Activated CD4-positive, alpha-beta T cell treated with anti-CD3 and anti-CD28 coated beads, Interleukin-10, Interleukin-2, amounts not matched to agents 100 ng/mL and 50 ng/mL, durations not matched to agents 16 hours and 8 hours (primary cell): ENCODE data around the gene TCAF1.
"Not testable (repeated sequence)": the region's sequence is repeated elsewhere in the genome, so short reads cannot be mapped to it uniquely, and the experiment has no call there.

Source experiments
- DNase-seq: peaks from one replicate; pipeline ENCODE4 v3.0.0-alpha.2; 2020

TCAF1 gene

DNA sequence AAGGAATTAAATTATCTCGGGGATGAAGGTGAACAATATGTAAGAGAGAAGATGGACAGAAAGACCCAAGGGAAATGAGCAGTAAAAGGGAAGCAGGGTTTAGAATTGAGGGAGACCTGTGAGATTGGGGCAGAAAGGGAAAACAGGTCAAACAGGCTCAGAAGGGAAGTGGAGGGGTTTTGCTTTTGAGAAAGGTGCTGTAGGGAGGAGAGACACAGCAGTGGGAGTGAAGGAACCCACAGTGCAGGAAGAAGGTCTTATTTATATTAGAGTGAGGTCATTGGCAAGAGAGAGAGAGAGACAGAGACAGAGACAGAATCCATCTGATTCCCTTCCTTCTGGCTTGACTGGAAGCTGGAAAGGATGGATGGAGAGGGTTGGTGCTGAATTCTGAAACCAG lies 3.5 kb upstream of the TCAF1 start:
- DNase-seq, result no peak

DNA sequence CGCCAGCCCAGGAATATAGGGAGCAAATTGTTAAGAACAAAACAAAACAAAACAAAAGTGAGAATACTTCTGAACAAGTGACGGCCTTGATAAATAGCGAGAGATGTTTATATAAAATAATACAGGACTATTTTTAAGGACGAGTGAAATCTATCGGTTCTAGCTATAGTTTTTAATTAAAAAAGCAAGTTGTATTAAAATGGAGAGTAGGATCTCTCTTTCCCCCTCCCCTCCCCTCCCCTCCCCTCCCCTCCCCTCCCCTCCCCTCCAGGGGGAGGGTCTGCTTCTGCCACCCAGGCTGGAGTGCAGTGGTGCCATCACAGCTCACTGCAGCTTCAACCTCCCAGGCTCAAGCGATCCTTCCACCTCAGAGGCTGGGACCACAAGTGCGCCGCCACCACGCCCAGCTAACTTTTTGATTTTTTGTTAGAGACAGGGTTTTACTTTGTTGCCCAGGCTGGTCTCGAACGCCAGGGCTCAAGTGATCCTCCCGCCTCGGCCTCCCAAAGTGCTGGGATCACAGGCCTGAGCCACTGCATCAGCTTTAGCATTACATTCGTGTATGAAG lies 440 bp upstream of the TCAF1 start:
- no peak for DNase-seq

DNA sequence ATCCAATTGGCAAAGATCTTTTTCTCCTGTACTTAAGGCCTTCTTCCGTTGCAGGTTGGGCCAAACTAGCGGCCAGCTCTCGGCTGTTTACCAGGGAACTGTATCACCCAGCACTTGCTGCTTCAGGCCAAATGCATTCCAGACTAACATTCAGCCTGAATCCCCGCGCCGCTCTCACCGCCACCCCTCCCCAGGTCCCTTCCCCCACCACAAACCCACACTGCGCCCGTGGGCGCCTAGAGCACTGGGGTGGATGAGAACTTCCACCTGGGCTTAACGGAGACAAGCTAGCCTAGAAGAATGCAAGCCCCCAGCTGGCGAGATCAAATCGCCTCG lies 676 bp downstream of the TCAF1 start:
- DNase-seq, result no peak

DNA sequence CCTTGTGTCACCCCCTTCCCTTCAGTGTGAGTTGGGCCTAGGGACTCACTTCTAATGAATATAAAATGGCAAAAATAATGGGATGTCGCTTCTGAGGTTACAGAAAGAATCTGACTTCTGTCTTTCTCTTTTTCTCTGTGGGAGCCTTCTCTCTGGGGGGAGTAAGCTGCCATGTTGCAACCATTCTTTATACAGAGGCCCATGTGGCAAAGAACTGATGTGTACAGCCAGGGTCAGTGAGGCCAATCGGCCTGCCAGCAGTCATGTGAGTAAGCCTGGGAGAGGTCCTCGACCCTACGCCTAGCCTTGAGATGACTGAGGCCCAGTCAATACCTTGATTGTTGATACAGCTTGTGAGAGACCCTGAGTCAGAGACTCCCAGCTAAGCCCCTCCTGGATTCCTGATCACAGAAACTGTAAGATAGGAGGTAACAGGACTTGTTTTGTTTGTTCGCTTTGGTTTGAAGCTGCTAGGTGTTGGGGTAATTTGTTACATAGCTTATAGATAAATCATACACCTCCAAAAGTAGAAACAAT lies 1.7 kb downstream of the TCAF1 start:
- DNase-seq, result no peak

DNA sequence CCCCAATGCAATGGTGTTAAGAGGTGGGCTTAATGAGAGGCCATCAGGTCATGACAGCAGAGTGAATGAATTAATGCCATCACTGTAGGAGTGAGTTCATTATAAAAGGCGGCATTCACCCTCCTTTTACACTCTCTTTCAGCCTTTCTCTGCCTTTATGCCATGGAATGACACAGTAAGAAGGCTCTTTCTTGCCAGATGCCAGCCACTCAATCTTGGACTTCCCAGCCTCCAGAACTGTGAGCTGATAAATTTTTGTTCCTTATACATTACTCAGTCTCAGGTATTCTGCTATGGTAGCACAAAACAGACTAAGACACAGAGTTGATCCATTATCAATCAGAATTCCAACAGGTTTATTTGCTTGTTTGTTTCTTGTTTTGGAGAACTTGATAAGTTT lies 3.2 kb downstream of the TCAF1 start:
- DNase-seq, result no peak

DNA sequence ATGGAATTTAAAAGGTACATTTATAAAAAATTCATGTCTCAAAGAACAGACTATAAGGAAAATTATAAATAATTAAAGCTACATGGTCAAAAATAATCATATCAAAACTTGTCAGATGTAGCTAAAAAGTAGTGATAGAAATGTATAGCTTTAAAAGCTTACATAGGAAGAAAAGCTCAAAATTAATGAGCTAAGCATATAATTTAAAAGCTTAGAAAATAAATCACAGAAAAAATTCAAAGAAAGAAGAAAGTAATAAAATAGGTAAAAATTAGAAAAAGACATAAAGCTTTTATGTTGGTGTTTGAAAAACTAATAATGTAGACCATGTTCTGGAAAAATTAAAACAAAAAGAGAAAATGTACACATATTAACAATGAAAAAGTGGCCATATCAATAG lies 5.3 kb downstream of the TCAF1 start:
- no peak for DNase-seq

DNA sequence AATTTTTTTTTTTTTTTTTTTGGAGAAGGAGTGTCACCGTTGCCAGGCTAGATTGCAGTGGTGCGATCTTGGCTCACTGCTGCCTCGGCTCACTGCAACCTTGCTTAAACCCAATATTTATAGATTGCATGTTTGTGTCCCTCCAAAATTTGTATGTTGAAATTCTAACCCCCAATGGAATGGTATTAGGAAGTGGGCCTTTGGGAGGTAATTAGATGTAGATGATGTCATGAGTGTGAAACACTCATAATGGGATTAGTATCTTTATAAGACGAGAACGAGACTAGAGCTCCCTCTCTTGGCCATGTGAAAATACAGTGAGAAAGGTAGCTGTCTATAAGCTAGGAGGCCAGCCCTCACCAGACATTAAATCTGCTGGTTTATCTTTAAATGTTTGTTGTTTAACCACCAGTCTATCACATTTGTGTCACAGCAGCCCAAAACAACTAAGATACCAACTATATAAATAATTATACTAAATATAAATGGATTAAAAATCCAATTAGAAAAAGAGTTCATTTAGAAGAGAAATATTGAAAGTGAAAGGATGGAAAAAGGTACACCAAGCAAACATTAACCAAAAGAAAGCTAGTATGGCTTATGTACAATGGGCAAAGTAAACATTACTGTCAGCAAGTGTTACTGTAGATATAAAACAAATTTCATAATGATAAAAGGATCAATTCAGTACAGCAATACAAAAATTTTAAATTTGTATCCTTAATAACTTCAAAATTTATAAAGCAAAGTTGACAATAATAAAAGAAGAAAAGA lies 9.3 kb downstream of the TCAF1 start:
- peak; percentile 60 for DNase-seq

DNA sequence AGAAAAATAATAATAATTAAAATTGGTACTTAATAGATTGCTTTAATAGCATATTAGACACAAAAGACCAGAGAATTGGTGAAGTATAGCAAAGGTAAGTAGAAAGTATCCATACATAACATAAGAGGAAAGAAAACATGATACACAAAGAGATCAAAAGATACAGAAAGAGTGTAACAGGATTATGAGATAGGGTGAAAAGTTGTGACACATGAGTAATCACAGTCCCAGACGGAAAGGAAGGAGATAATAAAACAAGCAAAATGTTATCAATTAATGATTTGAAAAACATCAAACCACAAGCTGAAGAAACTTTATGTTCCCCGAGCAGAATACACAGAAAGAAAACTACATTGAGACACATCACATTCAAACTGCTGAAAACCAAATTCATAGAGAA lies 10.5 kb downstream of the TCAF1 start:
- no peak for DNase-seq

DNA sequence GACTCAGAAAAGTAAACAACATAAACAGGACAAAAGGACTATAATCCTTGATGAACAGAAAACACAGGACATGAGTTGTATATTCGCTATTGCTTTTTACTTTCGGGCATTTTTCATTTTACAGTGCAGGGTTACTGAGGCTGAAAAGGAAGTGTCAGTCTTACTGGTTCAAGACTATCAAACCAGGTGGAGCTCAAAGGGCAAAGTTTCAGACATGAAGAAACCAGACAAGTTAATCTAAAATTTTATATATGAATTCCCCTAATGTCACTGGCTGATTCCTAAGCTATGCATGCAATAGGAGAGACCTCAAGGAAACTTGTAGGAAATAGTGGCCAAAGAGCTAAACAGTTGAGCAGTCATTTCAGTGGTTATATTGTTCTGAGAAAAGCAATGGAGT lies 11.4 kb downstream of the TCAF1 start:
- DNase-seq, result no peak

DNA sequence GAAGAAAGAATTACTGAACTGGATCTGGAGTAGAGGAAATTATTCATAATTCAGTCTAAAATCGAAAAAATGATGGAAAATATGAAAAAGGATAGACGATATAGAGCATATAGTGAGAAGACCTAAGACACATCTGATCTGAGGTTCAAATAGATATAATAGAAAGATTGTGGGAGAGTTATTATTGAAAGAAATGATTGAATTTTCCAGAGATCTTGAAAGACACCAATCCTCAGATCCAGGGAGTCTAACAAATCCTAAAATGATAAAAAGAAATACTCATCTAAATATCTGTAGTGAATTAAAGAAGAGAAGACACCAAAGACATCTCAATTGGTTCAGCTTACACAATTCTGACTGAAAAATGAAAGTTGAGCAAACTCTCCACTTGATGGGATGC lies 12.9 kb downstream of the TCAF1 start:
- DNase-seq, result no peak

DNA sequence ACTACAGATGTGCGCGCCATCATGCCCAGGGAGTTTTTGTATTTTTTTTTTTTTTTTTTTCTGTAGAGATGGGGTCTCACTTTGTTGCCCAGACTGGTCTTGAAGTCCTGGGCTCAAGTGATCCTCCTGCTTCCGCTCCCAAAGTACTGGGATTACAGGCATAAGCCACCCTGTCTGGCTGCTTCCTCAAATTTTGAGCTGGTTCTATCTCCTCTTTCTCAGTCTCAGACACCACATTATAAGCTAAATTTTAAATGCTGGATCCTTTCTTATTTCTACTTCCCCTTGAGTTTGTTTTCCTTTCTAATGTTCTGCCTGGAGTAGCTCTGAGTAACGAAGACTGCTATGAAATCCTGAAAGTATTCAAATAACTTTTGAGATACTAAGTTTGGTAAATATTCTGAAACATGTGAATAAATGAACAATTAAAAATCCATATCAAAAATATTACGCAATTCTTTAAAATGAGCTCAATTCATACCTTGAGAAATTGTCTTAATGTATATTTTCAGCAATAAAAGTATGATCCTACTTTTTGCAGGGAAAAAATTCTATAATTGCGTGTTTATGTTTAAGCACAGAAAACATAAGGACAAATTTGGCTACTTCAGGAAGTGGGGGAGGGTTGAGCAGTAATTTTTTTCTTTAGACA lies 15.0 kb downstream of the TCAF1 start:
- no peak for DNase-seq

DNA sequence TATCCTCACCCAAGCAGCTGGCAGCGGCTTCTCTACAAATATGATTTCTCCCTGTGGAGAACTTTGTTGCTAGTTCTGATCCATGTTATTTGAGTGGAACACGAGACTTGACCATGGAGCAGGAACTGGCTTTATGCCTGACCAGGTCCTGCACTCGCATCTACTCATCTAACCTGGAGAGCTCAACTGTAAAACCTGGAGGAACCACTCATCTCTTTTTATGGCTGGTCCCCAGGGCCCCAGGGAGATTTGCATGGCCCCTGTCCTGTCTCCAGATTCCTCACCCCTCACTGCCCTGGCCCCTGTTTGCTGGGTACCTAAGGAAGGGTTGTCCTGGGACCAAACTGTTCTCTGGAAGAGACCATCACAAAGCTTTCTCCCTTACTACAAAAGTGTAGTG lies 16.0 kb downstream of the TCAF1 start:
- no peak for DNase-seq

DNA sequence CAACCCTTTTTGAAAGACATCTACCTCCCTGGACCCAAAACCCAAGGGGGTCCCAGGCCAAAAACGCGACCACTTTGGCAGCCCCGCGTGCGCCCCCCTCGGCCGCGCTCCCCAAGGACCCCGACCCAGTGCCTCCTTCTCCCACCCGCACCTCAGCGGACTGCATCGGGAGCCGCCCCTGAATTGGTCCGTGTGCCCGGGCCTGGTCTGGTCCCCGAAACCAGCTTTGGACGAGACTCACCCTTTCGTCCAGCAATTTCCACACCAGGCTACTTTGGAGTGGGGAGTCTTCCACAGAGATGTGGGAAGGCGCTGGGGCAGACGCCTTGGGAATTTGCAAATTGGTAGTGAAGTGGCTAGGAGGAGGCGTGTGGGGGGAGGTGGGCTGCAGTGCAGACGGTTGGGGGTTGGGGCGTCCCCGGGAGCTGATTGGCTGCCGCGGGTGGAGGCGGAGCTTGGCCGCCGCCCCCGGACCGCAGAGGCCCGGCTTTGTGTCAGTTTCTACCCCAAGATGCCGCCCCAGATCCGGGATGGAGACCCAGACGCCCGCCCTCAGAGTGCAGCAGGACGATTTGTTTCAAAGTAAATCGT lies 16.9 kb downstream of the TCAF1 start:
- peak; percentile 46 for DNase-seq

DNA sequence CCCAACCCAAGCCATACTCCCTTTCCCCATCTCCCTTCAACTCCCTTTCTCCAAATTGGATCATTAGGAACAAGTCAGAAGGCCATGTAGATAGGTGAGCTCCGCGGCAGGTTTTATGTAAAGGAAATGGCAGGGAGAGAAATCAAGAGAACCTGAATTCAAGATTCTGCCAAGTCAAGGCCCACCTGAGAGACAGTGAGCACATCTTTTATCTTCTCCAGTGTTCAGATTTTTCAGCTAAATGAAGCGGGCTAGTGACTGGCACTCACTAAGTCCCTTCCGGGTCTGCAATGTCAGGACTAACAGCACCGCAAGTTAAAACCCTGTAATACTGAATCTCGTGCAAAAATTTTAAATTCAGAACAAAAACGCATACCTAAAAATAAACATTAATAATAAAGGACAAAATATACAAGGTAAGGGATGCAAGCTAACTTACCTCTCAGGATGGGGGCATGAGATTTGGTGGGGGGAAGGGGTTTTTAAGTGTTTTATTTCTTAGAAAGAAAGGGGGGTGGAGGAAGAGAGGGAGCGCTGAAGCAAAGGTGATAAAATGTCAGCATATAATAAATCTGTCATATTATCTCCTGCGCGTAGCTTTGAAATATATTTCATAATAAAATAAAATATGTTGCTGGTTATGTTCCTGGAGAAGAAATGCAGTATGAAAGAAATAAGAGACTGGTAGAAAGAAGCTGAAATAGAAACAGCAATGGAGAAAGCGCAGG lies 17.6 kb downstream of the TCAF1 start:
- no peak for DNase-seq

DNA sequence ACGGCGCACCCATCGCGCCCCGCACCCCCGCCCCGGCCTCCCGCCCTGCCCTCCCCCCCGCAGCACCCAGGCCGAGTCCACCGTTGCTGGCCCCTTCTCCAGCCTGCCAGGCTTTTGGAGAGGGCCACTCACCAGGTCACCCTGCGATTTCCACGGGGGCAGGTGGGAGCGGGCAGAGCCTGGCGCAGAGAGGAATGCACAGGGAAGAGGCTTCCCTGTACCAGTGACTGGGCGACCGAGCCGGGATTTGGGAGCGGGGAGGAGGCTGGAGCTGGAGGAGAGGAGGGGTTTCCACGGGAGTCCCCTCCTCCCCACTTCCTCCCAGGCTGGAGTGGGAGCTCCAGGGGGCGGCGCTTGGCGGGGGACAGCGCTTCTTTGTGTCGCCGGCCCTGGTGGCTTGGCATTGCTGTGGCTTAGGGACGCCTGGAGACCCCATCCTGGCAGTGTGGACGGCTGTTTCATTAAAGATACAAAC lies 19.3 kb downstream of the TCAF1 start:
- no peak for DNase-seq

DNA sequence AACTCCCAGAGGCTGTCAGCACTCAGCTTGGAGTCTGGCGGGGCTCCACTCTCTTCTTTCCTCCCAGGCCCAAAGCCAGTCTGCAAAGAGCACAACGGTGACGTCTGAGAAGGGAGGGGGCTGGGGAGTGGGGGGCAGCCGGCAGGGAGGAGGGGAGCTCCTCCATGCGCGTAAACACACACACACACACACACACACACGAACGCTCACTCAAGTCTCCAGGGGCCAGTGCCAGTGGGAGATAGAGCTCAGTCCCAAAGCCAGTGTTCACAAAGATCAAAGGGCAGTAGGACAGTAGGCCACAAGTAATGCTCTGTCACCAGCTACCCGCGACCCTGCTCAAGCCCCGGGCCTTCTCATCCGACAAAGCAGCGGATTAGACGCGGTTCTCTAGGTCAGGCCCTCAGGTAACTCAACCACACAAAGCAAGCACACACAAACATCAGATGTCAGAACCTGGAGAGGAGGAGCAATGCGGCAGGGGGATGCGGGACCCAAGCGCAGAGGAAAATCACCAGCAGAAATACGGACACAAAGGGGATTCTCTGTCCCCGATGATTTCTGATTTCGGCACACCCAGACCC lies 19.9 kb downstream of the TCAF1 start:
- DNase-seq, result no peak

DNA sequence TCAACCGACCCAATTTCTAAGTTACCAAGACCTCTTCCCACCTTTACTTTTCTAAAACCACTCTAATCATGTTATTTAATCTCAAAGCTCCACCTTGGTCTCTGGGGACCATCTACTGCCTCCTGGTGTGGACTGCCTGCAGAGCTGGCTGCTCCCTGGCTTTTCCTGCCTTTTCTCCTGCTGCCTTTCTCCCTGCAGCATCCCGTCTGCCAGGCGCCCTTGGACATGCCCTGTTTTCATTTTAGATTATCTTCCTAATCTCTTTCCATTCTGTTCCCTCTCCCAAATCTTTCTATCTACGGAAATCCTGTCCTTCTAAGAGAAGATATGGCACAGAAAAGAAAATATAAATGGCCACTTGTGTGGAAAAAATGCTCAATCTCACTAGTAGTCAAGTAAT lies 23.1 kb downstream of the TCAF1 start:
- no peak for DNase-seq

DNA sequence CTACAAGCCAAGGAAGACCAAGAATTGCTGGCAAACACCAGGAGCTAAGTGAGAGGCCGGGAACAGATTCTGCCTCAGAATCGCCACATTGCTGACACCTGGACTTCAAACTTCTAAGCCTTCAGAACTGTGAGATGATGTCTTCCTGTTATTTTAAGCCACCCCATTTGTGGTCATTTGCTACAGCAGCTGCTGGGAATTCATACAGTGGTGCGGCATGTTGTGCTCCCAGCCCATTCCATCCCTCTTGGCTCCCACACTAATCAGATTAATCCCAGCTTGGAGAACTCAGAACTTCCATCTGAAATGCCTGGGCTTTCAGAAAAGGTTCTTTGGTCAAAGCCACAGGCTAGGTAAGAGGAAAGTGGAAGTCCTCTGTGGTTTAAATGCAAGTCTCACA lies 24.9 kb downstream of the TCAF1 start:
- DNase-seq, result no peak

DNA sequence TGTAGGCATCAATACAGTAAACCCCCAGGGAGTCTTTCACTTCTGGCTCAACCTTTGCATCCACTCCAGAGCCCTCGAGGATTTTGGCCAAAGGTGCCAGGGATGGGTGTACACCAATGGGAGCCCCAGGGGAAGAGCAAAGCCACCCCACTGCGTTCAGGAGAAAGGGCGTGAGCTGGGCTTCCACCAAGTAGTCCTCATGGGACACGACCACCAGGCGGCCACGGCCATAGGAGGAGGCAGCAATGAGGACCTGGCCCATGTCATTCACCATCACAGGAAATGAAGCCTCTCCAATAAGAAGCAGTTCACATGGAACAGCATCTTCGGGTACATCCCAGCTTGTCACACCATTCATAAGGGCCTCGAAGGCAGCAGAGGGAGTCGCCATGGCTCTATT lies 25.8 kb downstream of the TCAF1 start:
- no peak for DNase-seq

DNA sequence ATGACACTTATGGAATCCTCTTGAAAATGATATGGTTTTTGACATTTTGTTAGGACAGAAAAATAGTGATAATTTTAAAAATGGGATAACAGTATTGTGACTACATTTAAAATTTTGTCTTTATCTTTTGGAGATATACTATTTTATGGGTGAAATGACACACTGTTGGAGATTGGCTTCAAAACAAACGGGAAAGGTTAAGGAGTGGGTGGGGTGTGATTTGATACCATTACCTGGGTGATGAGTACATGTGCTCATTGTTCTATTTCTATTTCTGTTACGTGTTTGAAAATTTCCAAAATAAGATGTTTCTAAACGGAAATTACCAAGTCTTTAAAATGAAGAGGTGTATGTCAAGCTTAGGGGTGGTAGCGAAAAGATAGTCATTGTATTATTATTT lies 28.7 kb downstream of the TCAF1 start:
- not testable (repeated sequence) for DNase-seq

DNA sequence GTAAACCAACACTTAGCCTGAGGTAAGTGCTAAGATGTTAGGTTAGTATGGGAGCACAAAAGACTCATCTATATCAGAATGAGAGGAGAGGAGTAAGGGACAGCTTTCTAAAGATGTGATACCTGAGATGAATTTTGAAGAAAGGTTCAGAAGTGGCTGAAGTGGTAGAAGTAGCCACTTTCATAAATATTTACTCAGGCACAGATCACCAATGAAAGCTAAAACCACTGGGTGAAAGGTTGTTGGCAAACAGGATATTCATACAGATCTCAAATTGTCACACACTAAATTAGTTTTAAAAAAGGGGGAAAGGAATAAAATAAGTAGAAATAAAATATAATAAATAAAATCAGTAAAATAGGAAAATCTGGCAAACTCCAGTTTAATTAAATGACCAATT lies 30.4 kb downstream of the TCAF1 start:
- DNase-seq, result not testable (repeated sequence)

DNA sequence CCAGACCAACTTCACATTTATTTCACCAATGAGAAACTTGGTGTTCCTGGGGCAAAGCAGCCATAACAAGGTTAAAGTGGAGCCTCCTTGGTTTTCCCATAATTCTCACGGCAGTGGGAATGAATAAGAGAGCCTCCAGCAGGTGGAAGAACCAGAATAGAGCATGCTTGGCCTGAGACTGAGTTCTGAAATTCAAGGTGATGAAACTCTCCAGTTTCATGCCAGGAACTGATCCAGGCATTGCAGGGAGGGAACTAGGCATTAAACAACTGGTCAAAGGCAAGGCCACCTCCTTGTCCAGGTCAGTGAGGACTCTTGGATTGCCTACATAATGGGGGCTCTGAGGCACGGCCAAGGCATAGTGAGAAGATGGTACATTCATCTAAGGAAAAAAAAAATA lies 44.0 kb downstream of the TCAF1 start:
- not testable (repeated sequence) for DNase-seq

DNA sequence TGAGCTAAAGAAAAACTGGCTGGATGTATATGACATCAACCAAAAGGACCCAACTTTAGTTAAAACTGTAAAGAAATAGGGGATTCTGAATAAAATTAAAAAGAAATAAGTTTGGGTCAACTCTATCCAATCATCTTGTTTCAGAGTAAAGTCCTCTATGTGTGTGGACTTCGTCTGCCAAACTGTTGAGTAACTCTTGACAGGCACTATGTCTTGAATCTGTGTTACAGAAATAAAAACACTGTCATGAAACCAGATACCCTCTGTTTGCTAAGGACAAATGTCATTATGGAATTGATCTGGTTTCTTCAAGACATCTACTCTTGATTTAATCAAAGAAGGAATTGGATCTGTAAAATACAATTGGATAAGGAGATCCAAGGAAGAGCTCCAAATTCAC lies 46.5 kb downstream of the TCAF1 start:
- not testable (repeated sequence) for DNase-seq
